ENCODE data around the gene ANTXRL. TPM values are rescaled to one million over a fixed set of nuclear protein-coding genes. Genes with fewer than 3 reads are reported as not detected.

The ANTXRL gene
- not detected in 2 replicates for total RNA-seq

GRCh38 chr10:46286991-46287693 lies at the start of gene ANTXRL:
TSS of gene ANTXRL (plus strand) at chr10:46286997. CDS start at chr10:46287263, 266 bp downstream.

GRCh38 chr10:46375406-46375805 lies 88.6 kb downstream of the ANTXRL start, which contains the start of gene ANXA8L1:
TSS of gene ANXA8L1 (plus strand) at chr10:46375776. CDS start at chr10:46375852, 76 bp downstream.

Other genes starting within 250 kb of the ANTXRL start
- not detected in 2 replicates for gene MSMB, start 240.7 kb upstream of the ANTXRL start, total RNA-seq
- gene ANXA8L1, start 88.8 kb downstream of the ANTXRL start, total RNA-seq: not detected in 2 replicates
- 0.07 and 0.10 TPM in 2 replicates for gene NPY4R, start 179.0 kb downstream of the ANTXRL start, total RNA-seq

Measured in smooth muscle cell of the pulmonary artery (primary cell).